ENCODE data around the gene GOLGA6C.

- TF ChIP-seq, protein P1, sequence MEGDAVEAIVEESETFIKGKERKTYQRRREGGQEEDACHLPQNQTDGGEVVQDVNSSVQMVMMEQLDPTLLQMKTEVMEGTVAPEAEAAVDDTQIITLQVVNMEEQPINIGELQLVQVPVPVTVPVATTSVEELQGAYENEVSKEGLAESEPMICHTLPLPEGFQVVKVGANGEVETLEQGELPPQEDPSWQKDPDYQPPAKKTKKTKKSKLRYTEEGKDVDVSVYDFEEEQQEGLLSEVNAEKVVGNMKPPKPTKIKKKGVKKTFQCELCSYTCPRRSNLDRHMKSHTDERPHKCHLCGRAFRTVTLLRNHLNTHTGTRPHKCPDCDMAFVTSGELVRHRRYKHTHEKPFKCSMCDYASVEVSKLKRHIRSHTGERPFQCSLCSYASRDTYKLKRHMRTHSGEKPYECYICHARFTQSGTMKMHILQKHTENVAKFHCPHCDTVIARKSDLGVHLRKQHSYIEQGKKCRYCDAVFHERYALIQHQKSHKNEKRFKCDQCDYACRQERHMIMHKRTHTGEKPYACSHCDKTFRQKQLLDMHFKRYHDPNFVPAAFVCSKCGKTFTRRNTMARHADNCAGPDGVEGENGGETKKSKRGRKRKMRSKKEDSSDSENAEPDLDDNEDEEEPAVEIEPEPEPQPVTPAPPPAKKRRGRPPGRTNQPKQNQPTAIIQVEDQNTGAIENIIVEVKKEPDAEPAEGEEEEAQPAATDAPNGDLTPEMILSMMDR (conservative IDR thresholded peaks at IDR 0.05 in 1 of 2, IDR thresholded peaks at IDR 0.05 in 1 of 2; ENCODE audit: low read depth in 1 of 2, low read length in 2 of 2) = no peak
- TF ChIP-seq EZH2 (IDR thresholded peaks at IDR 0.05; ENCODE audit: low read length, missing control alignments) = no peak
These were observed 29.3 kb upstream of the GOLGA6C start for GRCh38 chr15:75228787-75229186.

All from fibroblast of lung (primary cell).